ENCODE measurements around the gene C6orf132. TPM values are rescaled to one million over a fixed set of nuclear protein-coding genes. Genes with fewer than 3 reads are reported as not detected.

C6orf132 gene
- total RNA-seq, 1 donor from 2014 or later = not detected

DNA sequence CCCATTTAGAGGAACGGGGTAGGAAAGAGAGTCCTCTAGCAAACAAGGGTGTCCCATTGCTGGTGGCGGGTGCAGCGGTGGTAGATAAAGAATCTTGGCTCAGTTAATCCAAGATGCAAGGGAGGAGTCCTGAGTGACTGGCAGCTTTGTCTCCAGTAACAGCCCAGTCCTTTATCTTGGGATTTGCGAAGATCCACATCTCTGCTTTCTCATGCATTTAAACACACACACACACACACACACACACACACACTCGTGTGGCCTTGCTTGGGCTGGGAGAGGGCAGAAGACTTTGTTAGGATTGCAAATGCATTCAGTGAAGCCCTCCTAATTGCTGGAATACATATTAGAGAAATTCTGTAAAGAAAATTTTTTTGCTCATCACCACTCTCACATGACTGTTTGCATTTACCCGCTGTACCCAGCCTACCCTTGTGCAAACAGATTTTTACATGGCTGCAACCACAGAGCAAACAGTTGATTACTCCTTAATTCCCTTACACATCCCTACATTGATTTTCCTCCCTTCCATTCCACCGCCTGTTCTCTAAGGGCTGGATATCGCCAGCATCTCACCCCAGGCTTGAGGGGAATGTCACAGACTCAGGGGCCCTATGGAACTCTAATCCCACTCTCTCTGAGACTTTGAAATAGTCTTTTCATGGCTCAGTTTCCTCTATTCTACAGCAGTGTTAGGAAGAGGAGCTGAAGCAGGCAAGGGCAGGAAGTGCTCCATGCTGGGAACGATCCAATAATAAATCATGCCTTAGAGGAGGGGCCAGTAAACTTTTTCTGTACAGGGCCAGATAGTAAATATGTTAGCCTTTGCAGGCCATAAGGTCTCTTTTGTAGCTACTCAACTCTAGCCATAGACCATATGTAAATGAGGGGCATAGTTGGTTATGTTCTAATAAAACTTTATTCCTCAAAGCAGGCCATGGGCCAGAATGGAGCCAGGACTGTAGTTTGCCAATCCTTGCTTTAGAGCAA lies 3.5 kb downstream of the C6orf132 start:
- POLR2A ChIA-PET = no interaction called here

DNA sequence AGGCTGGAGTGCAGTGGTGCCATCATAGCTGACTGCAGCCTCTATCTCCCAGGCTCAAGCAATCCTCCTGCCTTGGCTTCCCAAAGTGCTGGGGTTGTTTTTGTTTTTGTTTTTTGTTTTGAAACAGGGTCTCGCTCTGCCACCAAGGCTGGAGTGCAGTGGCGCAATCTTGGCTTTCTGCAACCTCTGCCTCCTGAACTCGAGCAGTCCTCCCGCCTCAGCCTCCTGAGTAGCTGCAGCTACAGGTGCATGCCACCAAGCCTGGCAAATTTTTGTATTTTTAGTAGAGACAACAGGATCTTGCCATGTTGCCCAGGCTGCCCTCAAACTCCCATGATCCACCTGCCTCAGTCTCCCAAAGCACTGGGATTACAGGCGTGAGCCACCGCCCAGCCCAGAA lies 4.2 kb downstream of the C6orf132 start:
- ChIA-PET CTCF (interaction anchor here (1.4 kb wide), 1 partner anchor 27 kb away, joined by 4 read pairs; no protein-coding TSS in a partner anchor), POLR2A (no interaction called here)
- Mint-ChIP-seq H3K27ac (no peak overlapping the region), H3K27me3 (peaks cover 11% of the 10 kb centered on the region), H3K36me3 (ENCODE audit: low read depth) (no peaks in the 10 kb centered on the region), H3K4me3 (no peak overlapping the region), H3K4me1 (peaks cover 26% of the 10 kb centered on the region), H3K9me3 (no peaks in the 10 kb centered on the region)
- ATAC-seq (ENCODE audit: low read depth) (no peak), DNase-seq (no peak)
- intact Hi-C loops (cut with micrococcal nuclease) = no loop called here
- TF ChIP-seq, protein P1, sequence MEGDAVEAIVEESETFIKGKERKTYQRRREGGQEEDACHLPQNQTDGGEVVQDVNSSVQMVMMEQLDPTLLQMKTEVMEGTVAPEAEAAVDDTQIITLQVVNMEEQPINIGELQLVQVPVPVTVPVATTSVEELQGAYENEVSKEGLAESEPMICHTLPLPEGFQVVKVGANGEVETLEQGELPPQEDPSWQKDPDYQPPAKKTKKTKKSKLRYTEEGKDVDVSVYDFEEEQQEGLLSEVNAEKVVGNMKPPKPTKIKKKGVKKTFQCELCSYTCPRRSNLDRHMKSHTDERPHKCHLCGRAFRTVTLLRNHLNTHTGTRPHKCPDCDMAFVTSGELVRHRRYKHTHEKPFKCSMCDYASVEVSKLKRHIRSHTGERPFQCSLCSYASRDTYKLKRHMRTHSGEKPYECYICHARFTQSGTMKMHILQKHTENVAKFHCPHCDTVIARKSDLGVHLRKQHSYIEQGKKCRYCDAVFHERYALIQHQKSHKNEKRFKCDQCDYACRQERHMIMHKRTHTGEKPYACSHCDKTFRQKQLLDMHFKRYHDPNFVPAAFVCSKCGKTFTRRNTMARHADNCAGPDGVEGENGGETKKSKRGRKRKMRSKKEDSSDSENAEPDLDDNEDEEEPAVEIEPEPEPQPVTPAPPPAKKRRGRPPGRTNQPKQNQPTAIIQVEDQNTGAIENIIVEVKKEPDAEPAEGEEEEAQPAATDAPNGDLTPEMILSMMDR (IDR thresholded peaks at IDR 0.05) = no peak

More for the DNA sequence above, 3.5 kb downstream of the C6orf132 start:
- no peak overlapping the region for H3K4me3 Mint-ChIP-seq
- DNase-seq = no peak
- TF ChIP-seq, protein P1 (IDR thresholded peaks at IDR 0.05) = no peak
- no peak for ATAC-seq (ENCODE audit: low read depth)
- H3K27me3 Mint-ChIP-seq = peaks cover 18% of the 10 kb centered on the region
- H3K36me3 Mint-ChIP-seq (ENCODE audit: low read depth) = no peaks in the 10 kb centered on the region
- H3K9me3 Mint-ChIP-seq = no peaks in the 10 kb centered on the region
- no peak overlapping the region for H3K27ac Mint-ChIP-seq
- CTCF ChIA-PET = no interaction called here
- peaks cover 26% of the 10 kb centered on the region for H3K4me1 Mint-ChIP-seq
- intact Hi-C loops (cut with micrococcal nuclease) = no loop called here

- no peaks in the 10 kb centered on the region for H3K36me3 Mint-ChIP-seq (ENCODE audit: low read depth)
- intact Hi-C loops (cut with micrococcal nuclease) = no loop called here
- CTCF ChIA-PET = interaction anchor here (0.9 to 1.4 kb wide), 2 partner anchors 28 to 410 kb away, joined by 3 to 4 read pairs; no protein-coding TSS in a partner anchor
- H3K4me1 Mint-ChIP-seq = peaks cover 21% of the 10 kb centered on the region
- TF ChIP-seq, protein P1 (IDR thresholded peaks at IDR 0.05) = no peak
- ATAC-seq (ENCODE audit: low read depth) (no peak), DNase-seq (no peak)
- no peak overlapping the region for H3K4me3 Mint-ChIP-seq
- peaks cover 6% of the 10 kb centered on the region for H3K27me3 Mint-ChIP-seq
- H3K27ac Mint-ChIP-seq = peak overlapping the region; percentile 61
- H3K9me3 Mint-ChIP-seq = no peaks in the 10 kb centered on the region
- POLR2A ChIA-PET = interaction anchor here (0.5 kb wide), 1 partner anchor 813 kb away, joined by 3 read pairs; no protein-coding TSS in a partner anchor
Observed at GRCh38 chr6:42137194-42137753, 5.1 kb downstream of the C6orf132 start.

DNA sequence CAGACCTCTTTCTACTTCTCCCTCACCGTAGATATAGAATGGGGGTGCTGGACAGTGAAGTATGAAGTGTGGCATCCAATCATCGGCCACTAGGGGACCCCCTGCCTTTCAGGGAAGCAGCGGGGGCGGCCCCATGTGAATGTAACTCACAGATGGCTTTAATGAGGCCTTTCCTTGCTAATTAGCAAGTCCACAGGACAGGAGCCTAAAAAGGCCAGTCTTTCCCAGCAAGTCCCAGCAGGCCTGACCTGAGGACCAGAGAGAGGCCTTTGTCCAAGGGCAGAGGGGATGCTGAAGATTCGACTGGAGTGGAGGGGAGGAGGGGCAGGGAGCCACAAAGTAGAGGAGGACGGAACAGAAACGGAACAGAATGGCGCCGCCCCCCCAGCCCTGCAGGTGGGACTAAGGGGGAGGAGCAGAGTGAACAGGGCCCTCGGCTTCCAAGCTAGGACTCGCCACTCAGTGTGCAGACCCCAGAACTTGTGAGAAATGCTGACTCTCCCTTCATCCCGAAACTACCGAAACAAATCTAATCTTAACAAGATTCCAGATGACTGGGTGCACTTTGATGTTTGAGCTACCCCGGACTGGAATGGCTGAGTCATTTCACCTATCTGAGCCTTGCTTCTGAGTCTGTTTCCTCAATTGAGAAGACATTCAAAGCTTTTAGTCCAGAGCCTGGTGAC lies 5.8 kb downstream of the C6orf132 start:
- peaks cover 6% of the 10 kb centered on the region for H3K27me3 Mint-ChIP-seq
- ChIA-PET POLR2A (interaction anchor here (0.5 kb wide), 1 partner anchor 814 kb away, joined by 3 read pairs; no protein-coding TSS in a partner anchor), CTCF (interaction anchor here (0.9 to 1.4 kb wide), 2 partner anchors 29 to 411 kb away, joined by 3 to 4 read pairs; no protein-coding TSS in a partner anchor)
- peak overlapping the region; percentile 67 for H3K27ac Mint-ChIP-seq
- no peaks in the 10 kb centered on the region for H3K9me3 Mint-ChIP-seq
- DNase-seq = peak; percentile 36
- TF ChIP-seq, protein P1 (IDR thresholded peaks at IDR 0.05) = no peak
- no peaks in the 10 kb centered on the region for H3K36me3 Mint-ChIP-seq (ENCODE audit: low read depth)
- peaks cover 21% of the 10 kb centered on the region for H3K4me1 Mint-ChIP-seq
- intact Hi-C loops (cut with micrococcal nuclease) = no loop called here
- peak; percentile 86 for ATAC-seq (ENCODE audit: low read depth)
- H3K4me3 Mint-ChIP-seq = peak overlapping the region; percentile 78

All from activated B cell treated with CpG ODN at 0.5 μM for 24 hours (primary cell).